Inferior parietal cortex (tissue), 1 donor: Measurements from ENCODE around the gene LRFN5.
"Not testable (repeated sequence)": the region's sequence is repeated elsewhere in the genome, so short reads cannot be mapped to it uniquely, and the experiment has no call there.

Experiments
- DNase-seq: peaks from one replicate; pipeline ENCODE4 v3.0.0-alpha.2; 2016; ENCODE audit errors: extremely low spot score

LRFN5 gene

GRCh38 chr14:41636492-41637392 is 30.1 kb downstream of the LRFN5 start:
- no peak for DNase-seq

DNA sequence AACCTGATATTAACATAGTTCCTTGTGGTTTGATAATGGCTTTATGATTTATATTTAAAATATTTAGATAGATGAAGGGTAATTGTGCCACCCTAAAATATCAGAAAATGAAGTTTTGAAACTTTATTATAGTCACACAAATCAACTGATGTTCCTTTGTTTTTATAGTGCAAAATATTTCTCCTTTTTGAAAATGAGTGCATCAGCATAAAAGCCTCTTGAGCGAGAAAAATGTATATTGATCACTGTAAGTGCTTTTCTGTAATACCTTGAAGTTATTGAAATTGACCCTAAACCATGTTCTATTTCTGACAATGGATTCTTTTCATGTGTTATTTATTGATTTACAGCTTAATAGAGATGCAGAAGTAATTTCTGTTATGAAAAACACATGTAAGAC is 35.0 kb downstream of the LRFN5 start:
- DNase-seq, result no peak

DNA sequence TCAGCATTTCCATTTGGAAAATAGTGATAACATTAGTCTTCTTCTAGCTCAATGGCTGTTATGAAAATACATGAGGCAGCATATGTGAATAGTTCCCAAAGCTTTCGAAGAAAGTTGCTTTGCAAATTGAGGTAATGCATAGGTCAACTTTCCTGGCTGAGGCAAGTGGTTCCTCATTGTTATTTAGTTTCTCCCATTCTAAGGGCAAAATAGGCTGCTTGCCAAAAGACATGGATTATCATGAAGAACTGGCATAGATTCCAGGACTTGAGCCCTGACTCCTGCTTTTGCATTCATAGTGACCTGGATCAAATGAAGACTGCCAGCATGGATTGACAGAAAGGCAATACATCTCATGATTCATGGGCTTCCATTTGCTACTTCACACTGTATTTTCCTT is 35.7 kb downstream of the LRFN5 start:
- no peak for DNase-seq

DNA sequence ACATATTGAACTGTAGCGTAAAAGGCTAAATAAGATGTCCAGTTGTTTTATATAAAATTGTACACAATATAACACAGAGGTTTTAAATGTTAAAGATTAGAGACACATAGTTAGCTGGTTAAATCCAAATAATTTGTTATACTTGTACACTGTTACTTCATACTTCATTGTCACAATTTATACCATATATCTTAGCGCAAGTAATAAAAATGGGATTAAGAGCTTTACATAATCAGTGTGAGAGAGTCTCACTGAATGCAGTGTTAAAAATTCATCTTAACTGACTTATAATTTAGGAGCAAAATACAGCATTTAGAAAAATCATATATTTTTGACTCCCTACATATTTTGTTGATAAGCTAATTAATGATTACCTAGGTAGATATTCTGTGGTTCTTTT is 36.1 kb downstream of the LRFN5 start:
- no peak for DNase-seq

DNA sequence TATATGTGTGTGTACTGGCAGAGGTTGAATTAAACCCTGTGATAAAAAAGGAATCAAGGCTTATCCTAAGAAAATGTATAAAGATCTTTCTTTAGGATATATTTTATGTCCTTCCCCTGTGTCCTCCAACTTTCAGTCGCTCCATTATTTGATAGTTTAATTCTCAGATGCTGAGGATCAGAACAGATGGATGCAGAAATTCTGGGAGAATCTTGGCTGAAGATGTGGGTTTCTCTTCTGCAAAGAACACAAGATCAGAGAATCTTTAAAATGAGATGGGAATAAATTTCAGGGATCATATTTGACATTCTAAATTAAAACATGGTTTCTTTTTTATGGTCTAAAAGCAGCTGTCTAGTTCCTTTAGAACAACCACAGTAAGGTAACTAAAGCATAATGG is 37.9 kb downstream of the LRFN5 start:
- no peak for DNase-seq

- no peak for DNase-seq
These were observed 44.1 kb downstream of the LRFN5 start for GRCh38 chr14:41650802-41651201.

DNA sequence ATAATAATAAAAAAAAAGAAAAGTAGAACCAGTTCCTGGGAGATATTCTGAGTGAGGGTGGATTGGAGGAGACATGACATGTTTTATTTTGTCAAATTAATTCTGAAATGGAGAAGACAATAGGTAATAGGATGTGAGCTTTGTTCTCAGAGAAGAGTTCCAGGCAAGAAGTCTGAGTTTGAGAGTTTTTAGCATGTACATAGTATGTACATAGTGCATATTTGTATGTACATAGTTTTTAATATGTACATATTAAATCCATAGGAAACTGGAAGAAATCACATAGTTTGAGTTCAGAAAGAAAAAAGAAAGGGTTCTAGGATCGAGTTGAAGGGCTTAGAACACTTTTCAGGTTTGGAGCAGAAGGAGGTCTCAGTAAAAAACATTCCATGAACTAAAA is 47.5 kb downstream of the LRFN5 start:
- DNase-seq, result no peak

- DNase-seq, result no peak
These were observed 56.2 kb downstream of the LRFN5 start for GRCh38 chr14:41662780-41663472.

GRCh38 chr14:41663473-41663850 is 56.8 kb downstream of the LRFN5 start:
- DNase-seq, result no peak

- no peak for DNase-seq
These were observed 59.6 kb downstream of the LRFN5 start for GRCh38 chr14:41666301-41666700.

GRCh38 chr14:41668356-41668755 is 61.7 kb downstream of the LRFN5 start:
- no peak for DNase-seq

DNA sequence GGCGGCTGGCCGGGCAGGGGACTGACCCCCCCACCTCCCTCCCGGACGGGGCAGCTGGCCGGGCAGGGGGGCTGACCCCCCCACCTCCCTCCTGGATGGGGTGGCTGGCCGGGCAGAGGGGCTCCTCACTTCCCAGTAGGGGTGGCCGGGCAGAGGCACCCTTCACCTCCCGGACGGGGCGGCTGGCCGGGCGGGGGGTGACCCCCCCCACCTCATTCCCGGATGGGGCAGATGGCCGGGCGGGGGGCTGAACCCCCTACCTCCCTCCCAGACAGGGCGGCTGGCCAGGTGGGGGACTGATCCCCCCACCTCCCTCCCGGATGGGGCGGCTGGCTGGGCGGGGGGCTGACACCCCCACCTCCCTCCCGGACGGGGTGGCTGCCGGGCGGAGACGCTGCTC is 66.9 kb downstream of the LRFN5 start:
- not testable (repeated sequence) for DNase-seq

- not testable (repeated sequence) for DNase-seq
These were observed 67.9 kb downstream of the LRFN5 start for GRCh38 chr14:41674511-41674971.

GRCh38 chr14:41699486-41699885 is 92.8 kb downstream of the LRFN5 start:
- DNase-seq, result no peak

DNA sequence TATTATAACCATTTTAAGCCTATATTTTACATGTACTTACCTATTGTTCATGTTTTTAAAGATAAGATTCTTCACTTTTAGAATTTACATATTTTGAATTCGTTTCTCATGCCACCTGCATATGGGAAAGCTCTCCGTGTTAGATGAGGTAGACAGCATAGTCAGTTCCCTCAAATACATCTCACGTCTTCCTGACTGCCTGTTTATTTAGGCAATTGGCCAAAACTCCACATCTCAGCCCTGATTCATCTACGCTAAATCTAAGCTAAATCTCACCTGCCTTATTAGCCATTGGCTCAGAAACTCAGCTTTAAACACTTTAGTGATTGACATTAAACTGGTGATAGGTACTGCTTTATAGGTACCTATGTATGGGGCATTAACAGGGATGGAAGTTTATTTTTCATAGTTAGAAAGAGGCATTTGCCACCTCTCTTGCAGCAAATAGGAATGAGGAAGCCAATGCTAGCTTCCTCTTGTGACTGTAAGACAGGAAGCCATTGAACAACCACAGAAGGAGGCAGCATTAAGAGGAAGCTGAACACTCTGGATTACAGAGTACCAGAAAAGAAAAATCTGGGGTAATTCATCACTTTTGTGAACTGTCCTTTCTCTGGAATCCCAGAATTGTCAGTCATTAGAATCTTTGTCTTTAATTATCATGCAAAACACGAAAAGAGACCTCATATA is 111.9 kb downstream of the LRFN5 start:
- peak; percentile 17 for DNase-seq

GRCh38 chr14:41739203-41739602 is 132.5 kb downstream of the LRFN5 start:
- no peak for DNase-seq

- DNase-seq, result no peak
These were observed 136.5 kb downstream of the LRFN5 start for GRCh38 chr14:41743140-41743539.

- no peak for DNase-seq
These were observed 142.8 kb downstream of the LRFN5 start for GRCh38 chr14:41749429-41749828.

- not testable (repeated sequence) for DNase-seq
These were observed 143.9 kb downstream of the LRFN5 start for GRCh38 chr14:41750575-41750974.

- DNase-seq, result no peak
These were observed 151.5 kb downstream of the LRFN5 start for GRCh38 chr14:41758011-41758665.

DNA sequence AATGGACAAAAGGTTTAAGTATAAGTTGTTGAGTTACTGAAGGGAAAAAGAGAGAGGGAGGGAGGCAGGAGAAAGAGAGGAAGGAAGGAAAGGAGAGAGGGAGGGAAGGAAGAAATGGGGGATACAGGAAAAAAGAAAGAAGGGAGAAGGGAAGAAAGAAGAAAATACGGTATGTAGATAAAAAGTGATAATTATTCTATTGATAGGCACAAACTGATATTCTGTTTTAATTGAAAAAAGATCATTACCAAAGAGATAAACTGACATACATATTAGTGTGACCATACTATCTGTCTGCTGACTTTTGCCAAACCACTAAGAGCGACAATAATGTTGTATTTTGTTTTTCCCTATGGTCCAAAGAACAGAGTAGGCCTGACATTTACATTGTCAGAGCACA is 154.5 kb downstream of the LRFN5 start:
- DNase-seq, result no peak

DNA sequence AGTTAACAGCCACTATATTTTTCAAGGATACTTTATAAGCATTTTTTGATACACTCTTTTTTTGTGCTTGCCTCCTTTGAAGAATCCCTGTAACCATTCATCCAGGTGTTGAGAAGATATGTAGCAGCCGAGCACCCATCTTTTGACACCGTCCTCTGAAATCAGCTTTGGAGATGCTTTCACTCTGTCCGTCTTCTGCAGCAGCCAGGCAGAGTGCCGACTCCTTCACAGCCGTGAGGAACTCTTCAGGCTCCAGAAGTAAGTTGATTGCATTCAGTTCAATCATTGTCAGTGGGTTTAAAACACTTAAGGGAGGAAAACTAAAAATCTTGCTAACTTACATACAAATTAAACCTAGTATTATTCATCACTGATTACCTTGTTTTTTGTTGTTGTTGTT is 160.1 kb downstream of the LRFN5 start:
- no peak for DNase-seq
